Measurements from ENCODE around the gene SMIM9.

DNA sequence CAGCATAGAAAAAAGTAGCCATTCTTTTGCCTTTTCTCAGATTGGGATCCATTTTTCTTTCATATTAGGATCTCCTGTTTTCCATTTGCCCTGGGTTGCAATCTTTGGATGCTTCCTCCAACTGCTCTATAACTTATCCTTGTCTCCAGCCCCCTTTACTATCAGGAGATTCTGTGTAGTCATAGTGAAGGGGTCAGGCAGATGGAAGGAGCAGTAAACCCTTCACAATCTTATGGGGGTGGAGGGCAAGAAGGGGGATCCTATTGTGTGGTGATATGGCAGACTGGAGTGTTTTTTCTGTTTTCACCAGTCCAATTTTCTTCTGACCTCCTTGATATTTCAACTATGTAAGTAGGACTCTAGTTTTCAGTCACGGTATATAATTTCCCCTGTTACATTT lies 1.7 kb upstream of the SMIM9 start:
- TF ChIP-seq EZH2 (IDR thresholded peaks at IDR 0.05) (no peak), POLR2AphosphoS5 (IDR thresholded peaks at IDR 0.05; ENCODE audit: borderline replicate concordance, low read depth, low read length) (no peak), FOXP2 (optimal IDR thresholded peaks at IDR 0.05; ENCODE audit: control extremely low read depth, extremely low read length, insufficient read depth) (no peak)

Data from SK-N-MC (cell line).